Retinal pigment epithelial cell (primary cell): ENCODE results near the gene CACNA1B.

ENCODE experiments used
- DNase-seq: peaks from one replicate; pipeline ENCODE4 v3.0.0-alpha.2; 2010; ENCODE audit warnings: low read depth
- H3K4me3 ChIP-seq: 2 replicates; pipeline ENCODE4 v1.5.1; 2011; ENCODE audit warnings: mild to moderate bottlenecking, low read length, control low read depth, moderate library complexity
- CTCF ChIP-seq: conservative IDR thresholded peaks from 2 replicates; pipeline ENCODE4 v1.5.1; 2011; ENCODE audit warnings: low read depth, low read length, control low read depth, inconsistent platforms

The CACNA1B gene

GRCh38 chr9:138118601-138119071, 241.1 kb downstream of the CACNA1B start:
- TF ChIP-seq CTCF = no peak
- H3K4me3 ChIP-seq = no peak overlapping the region
- no peak for DNase-seq

GRCh38 chr9:138119202-138120027, 241.8 kb downstream of the CACNA1B start:
- TF ChIP-seq CTCF = no peak
- DNase-seq = no peak

DNA sequence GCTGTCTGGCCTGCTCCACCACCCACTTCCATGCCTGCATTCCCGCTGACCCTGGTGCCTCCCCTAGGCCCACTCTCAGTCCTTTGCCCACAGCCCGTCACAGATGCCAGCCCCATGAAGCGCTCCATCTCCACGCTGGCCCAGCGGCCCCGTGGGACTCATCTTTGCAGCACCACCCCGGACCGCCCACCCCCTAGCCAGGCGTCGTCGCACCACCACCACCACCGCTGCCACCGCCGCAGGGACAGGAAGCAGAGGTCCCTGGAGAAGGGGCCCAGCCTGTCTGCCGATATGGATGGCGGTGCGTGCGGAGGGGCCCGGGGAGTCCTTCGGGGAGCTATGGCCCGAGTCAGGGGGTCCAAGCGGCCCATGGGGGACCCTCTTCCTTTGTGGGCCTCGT, 242.5 kb downstream of the CACNA1B start:
- no peak for DNase-seq
- H3K4me3 ChIP-seq = no peak overlapping the region
- TF ChIP-seq CTCF = no peak

More at GRCh38 chr9:138119202-138120027, 241.8 kb downstream of the CACNA1B start:
- no peak overlapping the region for H3K4me3 ChIP-seq

DNA sequence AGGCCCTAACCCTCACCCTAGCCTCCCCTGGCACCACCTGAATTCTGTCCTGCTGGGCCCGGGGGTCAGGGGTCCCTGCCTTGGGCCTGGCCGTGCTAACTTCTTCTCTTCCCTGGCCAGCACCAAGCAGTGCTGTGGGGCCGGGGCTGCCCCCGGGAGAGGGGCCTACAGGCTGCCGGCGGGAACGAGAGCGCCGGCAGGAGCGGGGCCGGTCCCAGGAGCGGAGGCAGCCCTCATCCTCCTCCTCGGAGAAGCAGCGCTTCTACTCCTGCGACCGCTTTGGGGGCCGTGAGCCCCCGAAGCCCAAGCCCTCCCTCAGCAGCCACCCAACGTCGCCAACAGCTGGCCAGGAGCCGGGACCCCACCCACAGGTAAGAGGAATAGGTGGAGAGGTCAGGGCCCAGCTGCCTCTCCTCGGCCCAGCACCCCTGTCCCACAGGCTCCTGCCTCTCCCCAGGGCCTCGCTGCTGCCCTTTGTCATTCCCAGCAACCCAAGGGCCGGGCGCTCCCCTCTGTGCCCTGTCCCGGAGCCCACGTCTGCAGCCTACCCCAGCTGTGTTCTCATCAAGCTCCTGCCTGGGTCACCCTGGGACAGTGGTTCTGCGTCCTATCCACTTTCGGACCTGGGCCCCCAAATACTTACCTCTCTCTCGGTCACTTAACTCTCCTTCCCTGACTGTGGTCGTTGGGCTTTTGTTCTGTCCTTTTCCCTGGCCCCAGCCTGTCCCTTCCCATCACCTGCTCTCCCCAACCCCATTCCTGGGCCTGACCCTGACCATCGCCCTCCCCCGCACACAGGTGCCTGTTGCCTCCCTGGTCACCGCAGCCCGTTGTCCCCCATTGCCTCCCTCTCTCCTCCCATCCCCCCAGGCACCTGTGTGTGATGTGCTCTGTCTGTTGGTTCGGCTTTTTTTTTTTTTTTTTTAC, 243.2 kb downstream of the CACNA1B start:
- no peak for DNase-seq
- TF ChIP-seq CTCF = no peak
- no peak overlapping the region for H3K4me3 ChIP-seq

DNA sequence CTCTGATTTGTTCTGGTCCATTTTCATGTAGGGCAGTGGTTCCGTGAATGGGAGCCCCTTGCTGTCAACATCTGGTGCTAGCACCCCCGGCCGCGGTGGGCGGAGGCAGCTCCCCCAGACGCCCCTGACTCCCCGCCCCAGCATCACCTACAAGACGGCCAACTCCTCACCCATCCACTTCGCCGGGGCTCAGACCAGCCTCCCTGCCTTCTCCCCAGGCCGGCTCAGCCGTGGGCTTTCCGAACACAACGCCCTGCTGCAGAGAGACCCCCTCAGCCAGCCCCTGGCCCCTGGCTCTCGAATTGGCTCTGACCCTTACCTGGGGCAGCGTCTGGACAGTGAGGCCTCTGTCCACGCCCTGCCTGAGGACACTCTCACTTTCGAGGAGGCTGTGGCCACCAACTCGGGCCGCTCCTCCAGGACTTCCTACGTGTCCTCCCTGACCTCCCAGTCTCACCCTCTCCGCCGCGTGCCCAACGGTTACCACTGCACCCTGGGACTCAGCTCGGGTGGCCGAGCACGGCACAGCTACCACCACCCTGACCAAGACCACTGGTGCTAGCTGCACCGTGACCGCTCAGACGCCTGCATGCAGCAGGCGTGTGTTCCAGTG, 244.0 kb downstream of the CACNA1B start:
- H3K4me3 ChIP-seq = no peak overlapping the region
- DNase-seq = no peak
- TF ChIP-seq CTCF = no peak

DNA sequence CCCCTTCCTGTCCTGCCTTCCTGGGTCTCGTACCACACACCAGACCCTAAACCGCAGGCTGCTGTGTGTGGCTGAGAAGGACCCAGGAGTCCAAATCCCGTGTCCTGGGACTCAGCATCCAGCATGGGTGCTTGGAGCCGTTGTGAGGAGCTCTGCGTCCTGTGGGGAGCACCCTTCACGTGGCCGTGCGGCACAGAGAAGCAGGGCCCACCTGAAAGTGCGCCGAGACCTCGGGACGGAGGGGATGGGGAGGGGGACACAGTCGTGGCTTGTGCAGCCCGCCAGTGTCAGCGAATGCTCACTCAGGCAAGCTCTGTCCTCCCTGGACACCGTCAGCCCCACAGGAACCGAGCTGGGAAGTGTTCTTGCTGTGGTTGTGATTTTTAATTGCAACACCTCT, 244.6 kb downstream of the CACNA1B start:
- no peak overlapping the region for H3K4me3 ChIP-seq
- no peak for TF ChIP-seq CTCF
- no peak for DNase-seq
